NCI-H748 (cell line): ENCODE measurements around the gene NF2.

Experiments
- DNase-seq: peaks from one replicate; lab custom pipeline; 2025; ENCODE audit not compliant: unreplicated experiment; lab: John Stamatoyannopoulos, UW

Gene NF2

DNA sequence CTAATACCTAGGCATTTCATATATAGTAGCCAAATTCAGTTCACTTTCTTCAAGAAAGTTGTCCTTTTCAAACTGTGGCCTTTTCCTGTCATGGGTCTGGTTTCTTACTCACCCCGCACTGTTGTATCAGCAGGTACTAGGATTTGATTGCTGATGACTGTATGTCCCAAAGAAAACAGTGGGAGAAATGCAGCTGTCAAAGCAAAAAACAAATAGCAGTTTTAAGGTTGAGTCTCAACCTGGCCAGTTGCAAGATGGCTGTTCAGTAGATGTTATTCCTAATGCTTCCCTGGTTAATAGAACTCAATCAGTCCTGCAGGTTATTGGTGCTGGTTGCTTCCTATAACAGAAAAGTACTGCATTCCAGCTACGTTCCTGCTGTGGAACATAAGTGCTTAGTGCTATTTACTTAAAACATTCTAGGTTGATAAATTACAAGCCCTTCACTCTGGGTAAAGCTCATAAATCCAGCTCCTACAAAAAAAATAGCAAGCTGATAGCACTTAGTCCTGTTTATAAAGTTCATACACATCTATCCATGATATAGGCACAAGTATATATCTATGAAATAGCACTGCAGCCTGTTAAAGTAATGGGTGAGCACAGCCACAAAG lies 26.6 kb downstream of the NF2 start:
- DNase-seq, result no peak

DNA sequence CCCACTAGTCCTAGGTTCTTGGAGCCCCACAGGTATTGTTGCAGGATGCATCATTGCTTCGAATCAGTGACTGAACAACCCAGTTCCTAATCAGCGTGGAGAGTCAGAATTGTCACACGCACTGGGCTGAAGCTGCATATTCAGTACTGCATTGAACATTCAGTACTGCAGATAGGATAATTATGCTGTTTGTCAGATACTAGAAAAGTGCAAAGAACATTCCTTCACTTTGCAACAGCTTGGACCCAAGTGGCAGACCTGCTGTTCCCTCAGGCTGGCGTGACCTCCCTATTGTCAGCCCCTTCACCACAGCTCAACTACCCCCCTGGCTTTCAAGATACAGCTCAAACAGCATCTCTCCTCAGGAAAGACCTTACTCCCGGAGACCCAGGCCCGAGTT lies 27.6 kb downstream of the NF2 start:
- DNase-seq, result no peak

DNA sequence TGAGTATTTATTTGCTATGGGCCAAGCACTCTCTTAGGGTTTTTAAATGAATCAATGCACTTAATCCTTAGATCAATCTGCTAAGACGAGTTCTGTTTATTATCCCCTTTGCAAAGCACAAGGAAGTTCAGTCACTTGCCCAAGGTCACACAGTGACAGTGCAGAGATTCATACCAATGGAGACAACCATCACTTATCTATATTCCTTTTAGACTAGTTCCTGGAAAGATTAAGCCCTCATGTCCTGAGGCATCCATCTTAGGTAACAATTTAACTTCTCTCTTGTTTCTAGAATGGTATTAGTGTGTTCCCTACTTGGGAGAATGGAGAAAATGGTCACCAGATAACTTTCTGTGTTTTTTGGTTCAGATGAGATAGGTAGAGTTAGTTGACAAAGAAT lies 28.3 kb downstream of the NF2 start:
- DNase-seq, result no peak

DNA sequence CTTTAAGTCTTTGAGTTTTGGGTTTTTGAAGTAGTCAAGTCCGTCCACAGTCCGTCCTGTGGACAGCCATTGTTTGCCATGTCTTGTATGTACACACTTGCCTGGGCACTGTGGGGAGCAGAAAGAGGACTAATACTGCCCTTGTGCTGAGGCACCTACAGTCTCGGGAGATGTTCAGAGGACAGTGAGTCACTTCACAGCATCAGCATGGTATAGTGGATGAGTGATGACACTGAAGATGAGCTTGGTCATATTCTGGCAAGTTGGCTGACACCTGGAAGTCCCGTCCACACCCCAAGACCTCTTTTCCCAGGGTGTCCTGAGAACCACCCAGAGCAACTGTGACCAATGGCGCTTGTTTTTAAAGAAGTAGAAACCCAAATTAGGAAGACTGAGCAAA lies 29.2 kb downstream of the NF2 start:
- no peak for DNase-seq

DNA sequence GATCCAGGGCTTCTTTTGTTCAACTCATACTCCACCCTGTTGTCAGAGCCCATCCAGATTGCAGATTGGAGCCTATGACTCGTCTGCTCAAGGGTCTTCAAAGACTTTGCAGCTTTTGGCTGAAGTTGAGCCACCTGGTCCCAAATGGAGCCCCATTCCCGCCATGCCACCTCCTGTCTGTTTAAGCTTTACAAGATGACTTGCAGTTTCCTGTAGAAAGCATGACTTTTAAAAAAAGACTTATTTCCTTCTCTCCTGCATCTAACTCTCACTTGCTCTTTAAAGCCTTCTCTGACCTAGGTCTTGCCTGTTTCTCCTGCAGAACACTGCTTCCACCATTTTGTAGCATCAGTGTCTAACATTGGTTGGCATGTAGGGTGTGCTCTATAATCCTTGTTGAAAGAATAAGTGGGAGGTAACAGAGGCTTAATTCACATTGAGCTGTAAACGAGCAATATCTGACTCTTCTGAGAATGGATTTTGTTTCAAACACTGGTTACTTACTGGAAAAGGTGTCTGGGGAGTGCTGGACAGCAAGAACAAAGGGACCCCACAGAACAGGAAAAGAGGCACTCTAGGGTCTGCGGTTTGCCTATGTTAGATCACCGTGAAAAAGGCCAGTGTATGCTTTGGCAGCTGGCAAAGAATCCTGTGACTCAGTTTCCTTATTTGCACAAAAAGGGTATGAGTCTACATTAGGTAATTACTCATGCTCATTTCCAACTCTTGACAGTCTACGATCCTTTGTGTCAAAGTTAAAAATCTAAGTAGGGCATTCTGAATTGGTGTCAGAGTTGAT lies 30.3 kb downstream of the NF2 start:
- no peak for DNase-seq

DNA sequence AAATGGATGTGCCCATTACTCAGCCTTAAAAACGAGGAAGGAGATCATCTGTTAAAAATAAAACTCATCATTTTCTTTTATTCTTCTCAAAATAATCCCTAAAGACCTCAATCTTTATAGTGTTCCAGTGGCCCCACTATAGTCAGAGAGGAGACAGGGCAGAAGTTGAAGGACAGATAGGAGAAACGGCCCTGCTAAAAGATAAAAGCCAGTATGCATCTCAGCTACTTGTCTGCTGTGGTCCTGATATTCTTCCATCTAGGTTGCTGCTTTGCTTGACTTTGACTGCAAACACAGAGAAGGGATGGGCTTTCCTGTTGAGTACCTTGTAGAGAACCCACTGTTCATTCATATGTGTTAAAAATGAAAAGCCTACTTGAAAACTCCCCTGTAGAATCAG lies 31.4 kb downstream of the NF2 start:
- no peak for DNase-seq

DNA sequence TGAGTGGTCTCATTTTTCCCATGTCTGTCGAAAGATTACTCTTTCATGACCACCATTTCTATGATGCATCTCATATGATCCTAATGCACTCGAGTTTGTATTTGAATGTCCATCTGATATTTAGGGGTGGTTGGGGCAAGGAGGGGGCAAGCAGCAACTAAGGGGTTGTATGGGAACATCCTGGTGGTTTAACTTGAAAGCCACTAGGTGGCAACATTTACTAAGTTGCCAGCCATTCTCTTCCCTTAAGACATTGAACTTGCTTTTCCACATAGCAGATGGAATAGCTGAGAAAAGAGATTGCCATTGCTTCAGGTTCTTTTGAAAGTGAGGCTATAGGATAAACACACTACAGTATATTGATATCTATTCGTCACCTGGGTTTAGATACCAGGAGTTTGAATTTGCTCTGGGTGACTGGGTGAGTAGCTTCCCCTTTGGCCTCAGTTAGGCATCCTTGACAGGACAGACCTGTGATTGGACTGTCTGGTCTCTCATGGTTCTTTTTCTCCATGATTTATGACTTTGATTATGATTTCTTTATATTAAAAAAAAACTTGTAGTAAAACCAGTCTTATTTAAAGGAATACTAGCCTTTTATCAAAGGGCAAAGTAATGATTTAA lies 32.4 kb downstream of the NF2 start:
- DNase-seq, result peak; percentile 53

DNA sequence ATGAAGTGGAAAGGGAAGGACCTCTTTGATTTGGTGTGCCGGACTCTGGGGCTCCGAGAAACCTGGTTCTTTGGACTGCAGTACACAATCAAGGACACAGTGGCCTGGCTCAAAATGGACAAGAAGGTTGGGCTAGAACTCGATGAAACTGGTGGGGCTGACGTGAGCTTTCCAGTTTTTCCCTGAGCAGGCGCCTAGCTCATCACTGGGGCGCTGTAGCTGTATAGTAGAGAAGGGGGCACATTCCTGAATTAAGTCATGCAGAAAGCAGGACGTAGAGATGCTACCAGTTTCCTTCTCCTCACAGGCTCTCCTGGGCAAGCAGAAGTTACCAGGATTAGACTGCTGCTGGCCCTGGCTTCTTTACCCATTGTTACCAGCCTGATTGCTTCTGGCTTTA lies 33.3 kb downstream of the NF2 start:
- no peak for DNase-seq

DNA sequence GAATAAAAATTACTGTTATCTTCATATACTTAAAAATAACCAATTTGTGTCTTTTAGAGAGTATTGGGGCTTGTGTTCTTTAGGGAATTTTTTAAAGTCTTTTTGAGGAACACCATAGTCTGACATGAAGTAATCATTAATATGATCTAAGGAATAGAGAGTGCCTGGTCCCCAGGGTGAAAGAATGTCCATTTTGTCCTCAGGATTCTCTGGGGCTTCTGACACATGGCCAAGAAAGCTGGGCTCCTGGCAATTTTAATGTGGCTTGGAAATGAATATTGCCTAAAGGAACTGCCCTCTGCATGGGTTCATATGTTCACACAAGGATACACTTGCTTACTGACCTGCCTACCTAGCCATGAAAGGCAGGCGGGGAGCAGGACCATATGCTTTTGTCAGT lies 33.7 kb downstream of the NF2 start:
- no peak for DNase-seq

DNA sequence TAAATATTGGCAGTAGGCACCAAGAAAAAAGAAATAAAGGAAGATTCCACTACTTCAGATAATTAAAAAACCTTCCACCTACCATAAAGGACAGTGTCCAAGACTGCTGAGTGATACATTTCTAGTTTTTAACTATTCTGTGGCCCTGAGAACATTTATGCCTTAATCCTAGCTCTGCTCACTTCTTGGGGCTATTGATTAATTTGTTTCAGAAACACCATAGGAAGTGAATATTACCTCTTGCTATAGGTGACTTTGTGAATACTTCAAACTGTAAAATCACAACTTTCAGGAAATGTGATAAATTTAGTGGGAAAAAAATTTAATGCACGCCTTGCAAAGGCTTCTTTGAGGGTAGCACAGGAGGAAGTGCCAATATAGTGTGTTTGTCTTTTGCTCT lies 35.2 kb downstream of the NF2 start:
- no peak for DNase-seq

DNA sequence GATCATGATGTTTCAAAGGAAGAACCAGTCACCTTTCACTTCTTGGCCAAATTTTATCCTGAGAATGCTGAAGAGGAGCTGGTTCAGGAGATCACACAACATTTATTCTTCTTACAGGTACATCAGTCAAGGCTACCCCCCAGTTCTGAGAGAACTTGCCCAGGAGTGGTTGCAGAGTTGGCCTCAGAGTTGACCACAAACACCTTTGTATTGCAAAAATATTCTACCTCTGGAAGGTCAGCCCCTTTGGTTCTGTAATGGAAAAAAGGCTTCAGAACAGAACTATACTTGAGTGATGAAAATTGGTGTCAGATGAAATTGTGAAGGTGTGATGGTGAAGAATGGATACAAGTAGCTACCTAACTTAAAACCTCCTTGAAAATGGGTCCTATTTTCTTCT lies 35.7 kb downstream of the NF2 start:
- no peak for DNase-seq

DNA sequence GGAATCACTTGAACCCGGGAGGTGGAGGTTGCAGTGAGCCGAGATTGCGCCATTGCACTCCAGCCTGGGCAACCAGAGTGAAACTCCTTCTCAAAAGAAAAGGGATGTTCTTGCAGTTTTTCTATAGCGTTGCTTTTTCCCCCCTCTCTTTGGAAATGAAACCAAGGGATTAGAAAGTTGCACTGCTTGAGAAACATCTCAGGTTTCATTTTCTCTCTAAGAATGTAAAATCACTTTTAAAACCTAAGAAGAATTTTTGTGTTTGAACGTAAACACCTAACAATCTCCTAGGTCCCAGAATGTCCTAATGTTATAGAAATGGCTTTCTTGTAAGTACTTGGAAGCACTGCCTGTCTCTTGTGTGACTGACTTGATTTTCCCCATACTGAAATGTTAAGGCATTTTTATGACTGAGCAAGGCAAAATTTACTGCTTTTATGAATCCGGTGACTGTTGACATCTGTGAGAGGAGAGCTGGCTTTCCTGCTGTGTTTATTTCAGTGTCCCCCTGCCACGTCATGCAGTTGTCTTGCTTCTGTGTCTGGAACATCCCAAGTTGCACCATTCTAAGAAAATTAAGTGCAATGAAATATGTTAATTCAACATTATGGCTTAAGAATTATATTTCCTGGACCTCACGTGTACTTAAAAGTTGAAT lies 37.7 kb downstream of the NF2 start:
- DNase-seq, result no peak

DNA sequence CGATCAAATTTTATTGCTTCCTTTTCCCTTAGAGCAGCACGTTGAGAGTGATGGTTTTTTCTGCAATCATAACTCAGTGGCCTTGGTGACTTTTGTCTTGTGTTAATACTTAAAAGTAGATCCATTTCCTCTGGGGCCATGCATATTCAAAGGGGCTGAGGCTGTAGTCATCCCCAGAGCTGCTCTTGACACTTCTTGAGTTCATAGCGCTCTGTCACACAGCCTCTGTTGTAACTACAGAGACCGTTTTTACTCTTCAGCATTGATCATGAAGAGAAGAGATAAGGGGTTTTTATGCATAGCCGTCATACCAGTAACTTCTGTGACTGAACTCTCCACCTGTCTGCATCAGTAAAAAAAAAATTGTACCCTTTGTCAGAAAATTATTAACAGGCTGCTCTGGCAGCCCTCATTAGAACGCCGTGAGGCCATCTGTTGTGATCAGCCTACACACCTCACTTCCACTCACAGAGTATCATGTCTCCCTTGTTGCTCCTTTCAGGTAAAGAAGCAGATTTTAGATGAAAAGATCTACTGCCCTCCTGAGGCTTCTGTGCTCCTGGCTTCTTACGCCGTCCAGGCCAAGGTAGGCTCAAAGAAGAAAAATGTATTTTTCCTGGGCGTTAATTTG lies 38.4 kb downstream of the NF2 start:
- no peak for DNase-seq

DNA sequence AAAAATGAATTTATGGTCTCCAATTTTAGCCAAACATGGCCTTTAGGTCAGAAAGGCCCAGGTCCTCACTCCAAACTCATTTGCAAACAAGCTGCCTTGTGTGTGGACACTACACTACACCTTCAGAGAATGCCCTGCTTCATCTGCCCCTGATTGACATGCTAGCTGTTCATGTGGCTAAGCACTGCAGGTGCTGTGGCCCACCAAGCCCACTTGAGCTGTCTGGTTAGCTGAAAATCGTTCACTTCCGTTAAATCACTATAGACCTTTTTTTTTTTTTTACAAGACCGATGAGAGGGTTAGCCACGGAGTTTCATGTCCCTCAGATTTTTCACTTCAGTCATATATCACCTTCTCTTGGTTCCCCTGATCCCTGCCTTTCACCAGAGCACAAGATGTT lies 39.3 kb downstream of the NF2 start:
- DNase-seq, result no peak

DNA sequence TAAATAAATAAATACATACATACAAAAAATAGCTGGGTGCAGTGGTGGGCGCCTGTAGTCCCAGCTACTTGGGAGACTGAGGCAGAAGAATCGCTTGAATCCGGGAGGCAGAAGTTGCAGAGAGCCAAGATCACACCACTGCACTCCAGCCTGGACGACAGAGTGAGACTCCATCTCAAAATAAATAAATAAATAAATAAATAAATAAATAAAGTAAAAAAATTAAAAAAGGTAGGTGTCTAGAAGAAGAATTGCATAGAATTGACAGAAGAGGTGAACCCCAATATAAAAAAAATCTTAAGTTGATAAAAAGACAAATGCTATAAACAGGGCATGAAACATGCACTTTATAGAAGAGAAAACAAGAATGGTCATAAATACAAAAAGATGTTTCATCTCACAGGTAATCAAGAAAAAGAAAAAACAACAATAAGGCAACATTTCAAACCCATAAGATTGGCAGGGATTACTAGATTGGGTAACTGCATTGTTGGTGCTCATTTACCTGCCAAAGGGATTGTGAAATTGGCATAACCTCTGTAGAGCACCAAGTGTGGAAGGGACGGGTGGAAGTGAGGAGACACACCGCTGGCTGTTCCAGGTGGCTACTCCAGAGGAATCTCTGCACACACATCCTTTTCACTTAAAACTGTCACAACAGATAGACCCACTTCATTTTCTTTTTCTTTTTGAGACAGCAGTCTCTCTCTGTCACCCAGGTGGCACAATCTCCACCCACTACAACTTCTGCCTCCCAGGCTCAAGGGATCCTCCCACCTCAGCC lies 44.7 kb downstream of the NF2 start:
- DNase-seq, result no peak

DNA sequence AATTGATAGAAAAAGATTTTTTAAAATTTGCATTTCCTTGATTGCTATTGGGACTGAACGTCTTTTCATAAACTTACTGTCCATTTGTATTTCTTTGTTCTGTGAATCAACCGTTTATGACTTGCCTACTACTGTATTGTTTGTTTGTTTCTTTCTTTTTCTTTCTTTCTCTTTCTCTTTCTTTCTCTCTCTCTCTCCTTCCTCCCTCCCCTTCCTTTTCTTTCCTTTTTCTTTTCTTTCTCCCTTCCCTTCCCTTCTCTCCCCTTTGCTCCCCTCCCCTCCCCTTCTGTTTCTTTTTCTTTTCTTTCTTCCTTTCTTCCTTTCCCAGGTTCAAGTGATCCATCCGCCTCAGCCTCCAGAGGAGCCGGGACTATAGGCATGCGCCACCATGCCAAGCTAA lies 46.9 kb downstream of the NF2 start:
- no peak for DNase-seq

DNA sequence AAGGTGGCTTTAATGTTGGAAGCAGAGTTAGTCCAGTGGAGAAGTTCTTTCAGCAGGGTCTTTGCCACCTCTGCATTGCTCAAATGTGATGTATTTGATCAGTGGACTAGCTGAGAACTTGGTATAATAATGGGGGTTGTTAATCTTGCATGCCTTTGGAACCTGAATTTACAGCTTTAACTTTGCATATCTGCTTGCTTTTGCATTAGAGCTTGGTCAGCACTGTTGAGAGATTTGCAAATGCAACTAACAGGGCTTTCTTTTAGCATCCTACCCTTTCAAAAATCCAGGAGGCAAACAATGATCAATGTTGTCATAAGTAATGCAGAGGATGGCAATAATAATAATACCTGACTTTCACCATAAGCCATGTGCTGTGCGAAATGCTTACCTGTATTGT lies 48.2 kb downstream of the NF2 start:
- DNase-seq, result no peak

DNA sequence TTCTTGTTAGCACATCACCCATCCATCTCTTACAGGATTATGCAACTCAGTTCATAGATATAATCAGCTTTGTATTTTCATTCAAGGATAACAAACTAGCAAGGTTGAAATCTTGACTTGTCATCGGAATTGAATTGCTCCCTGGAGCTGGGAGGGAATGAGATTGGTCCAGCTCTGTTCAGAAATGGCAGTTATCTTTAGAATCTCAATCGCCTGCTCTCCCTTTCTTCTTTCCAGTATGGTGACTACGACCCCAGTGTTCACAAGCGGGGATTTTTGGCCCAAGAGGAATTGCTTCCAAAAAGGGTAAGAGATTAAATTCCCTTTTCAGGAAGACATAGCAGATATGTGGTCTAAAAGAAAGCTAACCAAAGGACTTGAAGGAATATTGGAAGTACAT lies 51.0 kb downstream of the NF2 start:
- no peak for DNase-seq

DNA sequence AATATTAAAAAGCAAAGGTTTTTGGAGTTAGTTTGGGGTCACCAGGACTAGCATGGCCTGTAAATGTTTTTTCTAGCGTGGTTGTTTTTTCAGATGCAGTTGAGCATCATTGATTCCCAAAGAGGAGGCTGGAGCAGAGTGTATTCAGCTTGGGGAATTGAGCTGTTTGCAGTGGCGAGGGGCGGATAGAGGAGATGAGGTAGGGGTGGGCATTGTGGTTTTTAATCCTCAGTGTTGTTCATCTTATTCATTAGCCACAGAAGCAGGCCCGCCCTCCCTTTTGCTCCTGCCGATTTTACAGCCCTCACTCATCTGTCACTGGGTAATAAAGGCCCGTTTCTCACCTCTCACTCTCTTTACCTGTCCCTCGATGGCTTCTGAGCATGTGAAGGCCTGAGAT lies 51.4 kb downstream of the NF2 start:
- no peak for DNase-seq

DNA sequence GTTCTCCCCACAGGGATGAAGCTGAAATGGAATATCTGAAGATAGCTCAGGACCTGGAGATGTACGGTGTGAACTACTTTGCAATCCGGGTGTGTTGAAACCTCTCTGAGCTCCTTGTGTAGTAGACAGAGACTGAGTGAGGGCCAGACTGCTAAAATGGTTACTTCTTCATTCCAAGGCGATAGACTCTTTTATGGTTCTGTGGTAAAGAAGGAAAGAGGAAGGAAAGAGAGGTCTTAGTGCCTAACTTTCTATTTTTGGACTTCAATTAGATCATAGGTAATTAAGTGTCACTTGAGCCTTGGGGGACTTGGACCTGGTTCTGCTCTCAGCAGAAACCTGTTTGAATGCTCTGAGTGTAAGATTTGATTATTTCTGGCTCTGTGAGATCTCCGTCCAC lies 54.7 kb downstream of the NF2 start:
- DNase-seq, result no peak

DNA sequence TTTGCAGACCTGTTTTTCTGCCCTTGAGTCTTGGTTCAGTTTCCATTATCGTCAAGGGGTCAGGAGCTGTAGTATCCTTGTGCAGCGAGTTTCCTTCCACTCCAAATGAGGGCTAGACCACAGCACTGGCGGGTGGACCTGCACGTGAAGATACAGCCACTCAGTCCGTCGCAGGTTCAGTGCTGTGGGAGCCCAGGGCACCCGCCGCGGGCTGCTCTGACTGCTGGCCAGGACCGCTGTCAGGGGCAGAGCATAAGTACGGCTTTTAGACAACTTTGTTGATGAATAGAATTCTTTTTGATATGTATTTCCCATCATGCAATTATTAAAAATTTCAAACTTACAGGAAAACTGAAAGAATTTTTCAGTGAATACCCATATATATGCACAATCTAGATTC lies 56.6 kb downstream of the NF2 start:
- DNase-seq, result no peak
